Measurements from ENCODE around the gene MVP.

The MVP gene

GRCh38 chr16:29812754-29813643 is 7.3 kb upstream of the MVP start:
- DNase-seq (ENCODE audit: low read depth), result no peak
- no peak for TF ChIP-seq CTCF (IDR thresholded peaks at IDR 0.05; ENCODE audit: control insufficient read depth, extremely low read depth, insufficient read depth)
- peak overlapping the region; percentile 57 for H3K4me3 ChIP-seq (ENCODE audit: low read depth, low read length)

GRCh38 chr16:29813644-29814562 is 6.4 kb upstream of the MVP start:
- no peak overlapping the region for H3K4me3 ChIP-seq (ENCODE audit: low read depth, low read length)
- DNase-seq (ENCODE audit: low read depth), result no peak
- no peak for TF ChIP-seq CTCF (IDR thresholded peaks at IDR 0.05; ENCODE audit: control insufficient read depth, extremely low read depth, insufficient read depth)

GRCh38 chr16:29814592-29814991 is 5.7 kb upstream of the MVP start:
- no peak overlapping the region; the same call in 1 of the 2 replicates for H3K4me3 ChIP-seq (ENCODE audit: low read depth, low read length)
- no peak for DNase-seq (ENCODE audit: low read depth)
- TF ChIP-seq CTCF (IDR thresholded peaks at IDR 0.05; ENCODE audit: control insufficient read depth, extremely low read depth, insufficient read depth), result no peak

- no peak for DNase-seq (ENCODE audit: low read depth)
- TF ChIP-seq CTCF (IDR thresholded peaks at IDR 0.05; ENCODE audit: control insufficient read depth, extremely low read depth, insufficient read depth), result no peak
- H3K4me3 ChIP-seq (ENCODE audit: low read depth, low read length), result peak overlapping the region; percentile 77
Observed at GRCh38 chr16:29815032-29815721, 5.1 kb upstream of the MVP start.

GRCh38 chr16:29815793-29816693 is 4.2 kb upstream of the MVP start, which contains the start of gene PAGR1:
PAGR1 (plus strand) TSS chr16:29816152; CDS start chr16:29816526, 374 bp downstream.
- peak; percentile 100 for DNase-seq (ENCODE audit: low read depth)
- peak; percentile 77 for TF ChIP-seq CTCF (IDR thresholded peaks at IDR 0.05; ENCODE audit: control insufficient read depth, extremely low read depth, insufficient read depth)
- H3K4me3 ChIP-seq (ENCODE audit: low read depth, low read length), result peak within 1 kb of the TSS; percentile 77
